AG08395 (cell line): Measurements from ENCODE around the gene AGR3.
"Not testable (repeated sequence)": the region's sequence is repeated elsewhere in the genome, so short reads cannot be mapped to it uniquely, and the experiment has no call there.

Experiments
- DNase-seq: peaks from one replicate; pipeline ENCODE4 v3.0.0; 2012; ENCODE audit warnings: mixed read lengths, low spot score

Gene AGR3

GRCh38 chr7:16891338-16891737 is 9.6 kb upstream of the AGR3 start:
- DNase-seq: peak; percentile 46

GRCh38 chr7:16889851-16890415 is 8.2 kb upstream of the AGR3 start:
- DNase-seq: no peak

- no peak for DNase-seq
Measured at GRCh38 chr7:16889305-16889704, 7.5 kb upstream of the AGR3 start.

- no peak for DNase-seq
Measured at GRCh38 chr7:16883918-16884317, 2.1 kb upstream of the AGR3 start.

- no peak for DNase-seq
Measured at GRCh38 chr7:16880554-16880953, 1.2 kb downstream of the AGR3 start.

GRCh38 chr7:16879181-16879580 is 2.6 kb downstream of the AGR3 start:
- no peak for DNase-seq

GRCh38 chr7:16875861-16876260 is 5.9 kb downstream of the AGR3 start:
- DNase-seq: no peak

- no peak for DNase-seq
Measured at GRCh38 chr7:16874066-16874465, 7.7 kb downstream of the AGR3 start.

GRCh38 chr7:16867328-16867727 is 14.5 kb downstream of the AGR3 start:
- no peak for DNase-seq

- not testable (repeated sequence) for DNase-seq
Measured at GRCh38 chr7:16853189-16853588, 28.6 kb downstream of the AGR3 start.

GRCh38 chr7:16851829-16852228 is 30.0 kb downstream of the AGR3 start:
- DNase-seq: no peak

- no peak for DNase-seq
Measured at GRCh38 chr7:16850614-16851466, 30.9 kb downstream of the AGR3 start.

GRCh38 chr7:16849296-16850148 is 32.3 kb downstream of the AGR3 start:
- DNase-seq: no peak

GRCh38 chr7:16847381-16847860 is 34.4 kb downstream of the AGR3 start:
- peak; percentile 2 for DNase-seq

- DNase-seq: no peak
Measured at GRCh38 chr7:16846601-16847165, 35.1 kb downstream of the AGR3 start.

- no peak for DNase-seq
Measured at GRCh38 chr7:16845746-16846145, 36.0 kb downstream of the AGR3 start.

- DNase-seq: peak; percentile 31
Measured at GRCh38 chr7:16841681-16842080, 40.1 kb downstream of the AGR3 start.

- DNase-seq: no peak
Measured at GRCh38 chr7:16840094-16840493, 41.7 kb downstream of the AGR3 start.

- DNase-seq: peak; percentile 32
Measured at GRCh38 chr7:16839646-16840045, 42.1 kb downstream of the AGR3 start.

- no peak for DNase-seq
Measured at GRCh38 chr7:16838891-16839290, 42.9 kb downstream of the AGR3 start.

GRCh38 chr7:16838386-16838785 is 43.4 kb downstream of the AGR3 start:
- no peak for DNase-seq

GRCh38 chr7:16836481-16836880 is 45.3 kb downstream of the AGR3 start:
- DNase-seq: no peak
